ENCODE measurements around the gene MIPOL1. TPM values are rescaled to one million over a fixed set of nuclear protein-coding genes. Genes with fewer than 3 reads are reported as not detected.

The MIPOL1 gene
- total and polyA plus RNA-seq, 2 of the 13 experiments (the other 11 are each of a cell fraction or from before 2014, with no cell fraction given), result 8.6 to 34.2 TPM

DNA sequence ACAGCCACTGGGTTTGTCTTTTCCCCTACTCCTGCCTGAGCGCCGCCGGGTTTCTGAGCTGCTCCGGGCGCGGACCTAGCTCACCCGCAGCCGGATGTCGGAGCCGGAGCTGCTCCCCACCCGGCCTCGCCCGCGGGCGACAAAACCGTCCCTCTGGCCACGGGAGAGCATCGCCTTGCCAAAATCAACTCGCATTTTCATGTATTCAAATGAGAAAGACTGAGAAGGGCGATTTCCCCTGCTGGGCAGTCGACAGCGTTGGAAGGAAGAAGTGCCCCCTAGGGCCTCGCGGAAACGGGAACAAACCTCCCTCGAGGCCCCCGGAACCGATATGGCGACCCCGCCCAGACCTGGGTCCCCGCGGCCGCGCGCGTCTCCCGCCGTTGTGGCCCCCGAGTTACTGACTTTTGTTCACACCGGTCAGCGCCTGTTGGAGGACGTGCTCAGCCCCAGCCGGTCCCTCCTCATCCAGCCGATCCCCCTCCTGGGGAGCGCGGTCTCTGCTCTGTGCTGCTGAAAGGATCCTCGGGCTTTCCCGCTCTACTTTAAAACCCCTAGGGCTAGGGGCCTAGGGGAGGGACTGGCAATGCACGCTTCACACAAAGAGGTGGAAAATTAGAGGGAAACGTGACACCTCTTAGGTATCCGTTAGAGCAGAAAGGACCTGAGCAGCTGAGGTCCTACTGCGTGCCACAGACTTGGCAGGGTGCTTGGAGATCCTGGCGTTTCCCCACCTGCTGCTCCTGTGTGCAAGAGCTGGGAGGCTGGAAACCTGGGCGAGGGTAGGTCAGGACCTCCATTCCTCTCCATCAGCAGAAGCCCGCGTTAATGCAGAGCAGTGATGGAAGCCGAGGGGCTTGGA is 402.0 kb downstream of the MIPOL1 start:
- in situ Hi-C loops (cut with HindIII; ENCODE audit: extremely low pct_ligation_motif_present, low pct_unique_long_range_greater_than_20kb), result loop anchor here (5.0 kb wide), 1 partner anchor 273 kb away; no protein-coding TSS in a partner anchor
- Histone ChIP-seq H3K9ac (ENCODE audit: insufficient read depth, low read depth, low read length) (no peak overlapping the region), H3K79me2 (ENCODE audit: insufficient read depth, low read length) (peaks cover 38% of the 10 kb centered on the region), H3K4me3 (replicated peaks in 1 of 3; ENCODE audit: insufficient read depth in 1 of 3, low read depth in 2 of 3, low read length in 3 of 3) (no peak overlapping the region), H3K27me3 (ENCODE audit: control insufficient read depth in 1 of 2, insufficient read depth in 2 of 2, low read length in 2 of 2) (no peaks in the 10 kb centered on the region; a peak in 1 of 5 replicates), H4K20me1 (ENCODE audit: insufficient read depth, low read length) (no peaks in the 10 kb centered on the region), H3K36me3 (replicated peaks in 1 of 2; ENCODE audit: control insufficient read depth in 1 of 2, insufficient read depth in 2 of 2, low read length in 2 of 2) (peaks cover 0 to 5% of the 10 kb centered on the region in 2 experiments; a peak in 3 of 5 replicates), H3K4me1 (ENCODE audit: insufficient read depth, low read length) (peaks cover 61% of the 10 kb centered on the region), H2AFZ (ENCODE audit: low read length) (no peak overlapping the region), H3K9me3 (ENCODE audit: low read length) (no peaks in the 10 kb centered on the region), H3K27ac (ENCODE audit: extremely low read length, insufficient read depth, low read length) (no peak overlapping the region), H3K4me2 (ENCODE audit: low read depth, low read length) (no peak overlapping the region)
- FAIRE-seq (no peak), ATAC-seq (no peak), DNase-seq (ENCODE audit: low spot score) (no peak)
- 97% methylated on average over 57 of the region's 57 CpGs for WGBS (ENCODE audit: low lambda C conversion rate)
- CTCF ChIA-PET (ENCODE audit: low intra/inter-chr PET ratio, low total read pairs), result no interaction called here
- intact Hi-C loops (cut with micrococcal nuclease; ENCODE audit: unreplicated experiment), result no loop called here
- no TSS peak for BruUV-seq (replicated peaks)
- POLR2A ChIA-PET, result interaction anchor here (1.8 kb wide), 1 partner anchor 265 kb away, joined by 7 read pairs; no protein-coding TSS in a partner anchor
- TF ChIP-seq, protein P1, sequence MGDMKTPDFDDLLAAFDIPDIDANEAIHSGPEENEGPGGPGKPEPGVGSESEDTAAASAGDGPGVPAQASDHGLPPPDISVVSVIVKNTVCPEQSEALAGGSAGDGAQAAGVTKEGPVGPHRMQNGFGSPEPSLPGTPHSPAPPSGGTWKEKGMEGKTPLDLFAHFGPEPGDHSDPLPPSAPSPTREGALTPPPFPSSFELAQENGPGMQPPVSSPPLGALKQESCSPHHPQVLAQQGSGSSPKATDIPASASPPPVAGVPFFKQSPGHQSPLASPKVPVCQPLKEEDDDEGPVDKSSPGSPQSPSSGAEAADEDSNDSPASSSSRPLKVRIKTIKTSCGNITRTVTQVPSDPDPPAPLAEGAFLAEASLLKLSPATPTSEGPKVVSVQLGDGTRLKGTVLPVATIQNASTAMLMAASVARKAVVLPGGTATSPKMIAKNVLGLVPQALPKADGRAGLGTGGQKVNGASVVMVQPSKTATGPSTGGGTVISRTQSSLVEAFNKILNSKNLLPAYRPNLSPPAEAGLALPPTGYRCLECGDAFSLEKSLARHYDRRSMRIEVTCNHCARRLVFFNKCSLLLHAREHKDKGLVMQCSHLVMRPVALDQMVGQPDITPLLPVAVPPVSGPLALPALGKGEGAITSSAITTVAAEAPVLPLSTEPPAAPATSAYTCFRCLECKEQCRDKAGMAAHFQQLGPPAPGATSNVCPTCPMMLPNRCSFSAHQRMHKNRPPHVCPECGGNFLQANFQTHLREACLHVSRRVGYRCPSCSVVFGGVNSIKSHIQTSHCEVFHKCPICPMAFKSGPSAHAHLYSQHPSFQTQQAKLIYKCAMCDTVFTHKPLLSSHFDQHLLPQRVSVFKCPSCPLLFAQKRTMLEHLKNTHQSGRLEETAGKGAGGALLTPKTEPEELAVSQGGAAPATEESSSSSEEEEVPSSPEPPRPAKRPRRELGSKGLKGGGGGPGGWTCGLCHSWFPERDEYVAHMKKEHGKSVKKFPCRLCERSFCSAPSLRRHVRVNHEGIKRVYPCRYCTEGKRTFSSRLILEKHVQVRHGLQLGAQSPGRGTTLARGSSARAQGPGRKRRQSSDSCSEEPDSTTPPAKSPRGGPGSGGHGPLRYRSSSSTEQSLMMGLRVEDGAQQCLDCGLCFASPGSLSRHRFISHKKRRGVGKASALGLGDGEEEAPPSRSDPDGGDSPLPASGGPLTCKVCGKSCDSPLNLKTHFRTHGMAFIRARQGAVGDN (CRISPR knock-in tag; IDR thresholded peaks at IDR 0.05), result peak; percentile 33; the same call in 1 of the 2 replicates
- TF ChIP-seq ZNF768 (CRISPR knock-in tag; IDR thresholded peaks at IDR 0.05) (peak; percentile 36; the same call in 1 of the 2 replicates), POLR2A (IDR thresholded peaks at IDR 0.05; ENCODE audit: insufficient read depth in 1 of 2, low read depth in 2 of 2, low read length in 2 of 2) (0 out of 4 replicates have a peak, but pooled peaks of 1 of the 2 experiments have one; percentile 24), AKAP8 (CRISPR knock-in tag; IDR thresholded peaks at IDR 0.05) (0 out of 2 replicates have a peak, but pooled peaks have one; percentile 24), ZNF598 (CRISPR knock-in tag; IDR thresholded peaks at IDR 0.05; ENCODE audit: borderline replicate concordance) (0 out of 2 replicates have a peak, but pooled peaks have one; percentile 45), ZKSCAN1 (IDR thresholded peaks at IDR 0.05; ENCODE audit: low read length) (peak; percentile 91)
- TF ChIP-seq, protein P2, sequence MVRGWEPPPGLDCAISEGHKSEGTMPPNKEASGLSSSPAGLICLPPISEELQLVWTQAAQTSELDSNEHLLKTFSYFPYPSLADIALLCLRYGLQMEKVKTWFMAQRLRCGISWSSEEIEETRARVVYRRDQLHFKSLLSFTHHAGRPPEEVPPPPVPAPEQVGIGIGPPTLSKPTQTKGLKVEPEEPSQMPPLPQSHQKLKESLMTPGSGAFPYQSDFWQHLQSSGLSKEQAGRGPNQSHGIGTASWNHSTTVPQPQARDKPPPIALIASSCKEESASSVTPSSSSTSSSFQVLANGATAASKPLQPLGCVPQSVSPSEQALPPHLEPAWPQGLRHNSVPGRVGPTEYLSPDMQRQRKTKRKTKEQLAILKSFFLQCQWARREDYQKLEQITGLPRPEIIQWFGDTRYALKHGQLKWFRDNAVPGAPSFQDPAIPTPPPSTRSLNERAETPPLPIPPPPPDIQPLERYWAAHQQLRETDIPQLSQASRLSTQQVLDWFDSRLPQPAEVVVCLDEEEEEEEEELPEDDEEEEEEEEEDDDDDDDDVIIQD (CRISPR knock-in tag; IDR thresholded peaks at IDR 0.05; ENCODE audit: low read depth), result peak; percentile 21; the same call in 1 of the 2 replicates
- TF ChIP-seq, protein P3, sequence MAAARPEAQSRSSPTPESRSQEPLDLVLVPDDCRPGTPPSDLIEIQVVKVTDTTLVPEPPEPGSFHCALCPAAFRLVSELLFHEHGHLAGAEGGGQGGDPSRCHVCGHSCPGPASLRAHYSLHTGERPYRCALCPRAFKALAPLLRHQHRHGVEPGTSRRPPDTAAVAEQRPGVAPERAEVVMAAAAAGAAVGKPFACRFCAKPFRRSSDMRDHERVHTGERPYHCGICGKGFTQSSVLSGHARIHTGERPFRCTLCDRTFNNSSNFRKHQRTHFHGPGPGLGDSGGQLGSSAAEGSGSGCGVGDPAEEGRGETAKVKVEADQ (CRISPR knock-in tag; IDR thresholded peaks at IDR 0.05; ENCODE audit: borderline replicate concordance), result 0 out of 2 replicates have a peak, but pooled peaks have one; percentile 33
- TF ChIP-seq, protein P4, sequence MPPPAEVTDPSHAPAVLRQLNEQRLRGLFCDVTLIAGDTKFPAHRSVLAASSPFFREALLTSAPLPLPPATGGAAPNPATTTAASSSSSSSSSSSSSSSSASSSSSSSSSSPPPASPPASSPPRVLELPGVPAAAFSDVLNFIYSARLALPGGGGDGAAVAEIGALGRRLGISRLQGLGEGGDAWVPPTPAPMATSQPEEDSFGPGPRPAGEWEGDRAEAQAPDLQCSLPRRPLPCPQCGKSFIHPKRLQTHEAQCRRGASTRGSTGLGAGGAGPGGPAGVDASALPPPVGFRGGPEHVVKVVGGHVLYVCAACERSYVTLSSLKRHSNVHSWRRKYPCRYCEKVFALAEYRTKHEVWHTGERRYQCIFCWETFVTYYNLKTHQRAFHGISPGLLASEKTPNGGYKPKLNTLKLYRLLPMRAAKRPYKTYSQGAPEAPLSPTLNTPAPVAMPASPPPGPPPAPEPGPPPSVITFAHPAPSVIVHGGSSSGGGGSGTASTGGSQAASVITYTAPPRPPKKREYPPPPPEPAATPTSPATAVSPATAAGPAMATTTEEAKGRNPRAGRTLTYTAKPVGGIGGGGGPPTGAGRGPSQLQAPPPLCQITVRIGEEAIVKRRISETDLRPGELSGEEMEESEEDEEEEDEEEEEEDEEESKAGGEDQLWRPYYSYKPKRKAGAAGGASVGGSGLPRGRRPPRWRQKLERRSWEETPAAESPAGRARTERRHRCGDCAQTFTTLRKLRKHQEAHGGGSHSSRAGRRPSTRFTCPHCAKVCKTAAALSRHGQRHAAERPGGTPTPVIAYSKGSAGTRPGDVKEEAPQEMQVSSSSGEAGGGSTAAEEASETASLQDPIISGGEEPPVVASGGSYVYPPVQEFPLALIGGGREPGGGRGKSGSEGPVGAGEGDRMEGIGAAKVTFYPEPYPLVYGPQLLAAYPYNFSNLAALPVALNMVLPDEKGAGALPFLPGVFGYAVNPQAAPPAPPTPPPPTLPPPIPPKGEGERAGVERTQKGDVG (CRISPR knock-in tag; IDR thresholded peaks at IDR 0.05; ENCODE audit: borderline replicate concordance), result peak; percentile 20; the same call in 1 of the 2 replicates
